Caco-2 (cell line): ENCODE data around the gene AARS1. TPM values are rescaled to one million over a fixed set of nuclear protein-coding genes. Genes with fewer than 3 reads are reported as not detected.
A peak's percentile ranks its signal among the peaks of the same experiment; 100 is the strongest.

ENCODE experiments used
- BruUV-seq: library from RNA; stranded (reverse); fragments of 400-500 nt; replicated peaks from 2 replicates; lab custom pipeline; 2021; lab: Mats Ljungman, UMichigan
- CTCF ChIA-PET: fragments of 300-600 bp; sonication (Branson Sonifier 250); formaldehyde crosslinking; loops from one replicate; lab custom pipeline; 2022; ENCODE audit warnings: antibody characterized with exemption; lab: Charles Lee
- POLR2A ChIA-PET: fragments of 300-600 bp; sonication (Branson Sonifier 250); formaldehyde crosslinking; loops from one replicate; lab custom pipeline; 2022; ENCODE audit warnings: antibody characterized with exemption; lab: Charles Lee
- DNase-seq, 2 experiments: peaks; one replicate each; pipeline versions ENCODE4 v3.0.0 to v3.0.0-alpha.2; 2020 to 2022
- H3K27me3 ChIP-seq: replicated peaks from 2 replicates; pipeline ENCODE4 v1.6.0; 2011; ENCODE audit warnings: low read length; ENCODE audit not compliant: control insufficient read depth, insufficient read depth
- H3K36me3 ChIP-seq: 2 replicates; pipeline ENCODE4 v1.5.1; 2011; ENCODE audit warnings: low read length; ENCODE audit not compliant: control insufficient read depth, insufficient read depth
- H3K4me1 ChIP-seq: fragments of 250-450 bp; sonication (Bioruptor Pico); 2 replicates; pipeline ENCODE4 v1.5.1; 2020; ENCODE audit warnings: mild to moderate bottlenecking
- H3K4me3 ChIP-seq: 2 replicates; pipeline ENCODE4 v1.5.1; 2011; ENCODE audit warnings: low read depth, mild to moderate bottlenecking, control low read depth, low read length
- H3K9me3 ChIP-seq: fragments of 250-450 bp; sonication (Bioruptor Pico); 2 replicates; pipeline ENCODE4 v1.5.1; 2020; ENCODE audit warnings: mild to moderate bottlenecking, moderate library complexity
- H3K27ac Mint-ChIP-seq: one replicate; pipeline ENCODE4 v1.8.0; 2022; ENCODE audit warnings: mixed read lengths; ENCODE audit not compliant: unreplicated experiment
- H3K27me3 Mint-ChIP-seq: one replicate; pipeline ENCODE4 v1.8.0; 2022; ENCODE audit warnings: mixed read lengths; ENCODE audit not compliant: insufficient read depth, unreplicated experiment
- H3K36me3 Mint-ChIP-seq: one replicate; pipeline ENCODE4 v1.8.0; 2022; ENCODE audit warnings: mild to moderate bottlenecking, mixed read lengths; ENCODE audit not compliant: insufficient read depth, unreplicated experiment
- H3K4me1 Mint-ChIP-seq: one replicate; pipeline ENCODE4 v1.8.0; 2022; ENCODE audit warnings: low read depth, mixed read lengths; ENCODE audit not compliant: unreplicated experiment
- H3K4me3 Mint-ChIP-seq: one replicate; pipeline ENCODE4 v1.8.0; 2022; ENCODE audit warnings: mild to moderate bottlenecking, moderate library complexity, mixed read lengths; ENCODE audit not compliant: unreplicated experiment
- H3K9me3 Mint-ChIP-seq: one replicate; pipeline ENCODE4 v1.8.0; 2022; ENCODE audit warnings: mixed read lengths; ENCODE audit not compliant: unreplicated experiment
- intact Hi-C: fragments of 100-400 bp; cut with micrococcal nuclease; formaldehyde crosslinking; loops from one replicate; pipeline ENCODE4 v1.10.0; 2022; ENCODE audit not compliant: unreplicated experiment
- total RNA-seq: library from RNA; stranded (reverse); gene quantifications from 2 replicates; pipeline ENCODE4 v1.2.3, GENCODE V29; 2022
- TF ChIP-seq, protein P1 (sequence below), 2 experiments: fragments of 200-600 bp in 1 of 2; IDR thresholded peaks; 1 replicate in 1 of 2; 2 replicates in 1 of 2; pipeline versions ENCODE4 v1.5.1 to v1.8.0; 2011 to 2022; ENCODE audit warnings: antibody characterized with exemption in 1 of 2, control low read depth in 1 of 2, inconsistent platforms in 1 of 2, low read depth in 1 of 2, low read length in 1 of 2, mild to moderate bottlenecking in 1 of 2, moderate library complexity in 1 of 2; ENCODE audit not compliant: insufficient read depth in 1 of 2, severe bottlenecking in 1 of 2, unreplicated experiment in 1 of 2

AARS1 gene
- total RNA-seq, 1 experiment from 2014 or later = 449 TPM

DNA sequence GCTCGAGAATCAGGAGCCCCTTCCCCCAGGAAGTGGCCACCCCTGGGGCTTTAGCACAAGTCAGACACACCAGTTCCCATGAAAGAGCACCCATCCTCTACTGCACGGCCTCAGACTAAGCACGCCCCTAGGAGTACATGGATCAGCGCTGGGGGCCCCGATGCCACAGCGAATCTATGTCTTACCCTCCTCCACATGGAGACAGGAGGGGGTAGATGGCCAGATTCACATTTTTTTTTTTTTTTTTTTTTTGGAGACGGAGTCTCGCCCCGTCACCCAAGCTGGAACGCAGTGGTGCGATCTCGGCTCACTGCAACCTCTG is 34.4 kb downstream of the AARS1 start:
- ChIA-PET POLR2A (no interaction called here), CTCF (interaction anchor here (1.7 kb wide), 1 partner anchor 13 kb away, joined by 6 read pairs; no protein-coding TSS in a partner anchor)
- H3K36me3 ChIP-seq = peaks cover 10% of the 10 kb centered on the region
- Mint-ChIP-seq H3K27ac (no peak overlapping the region), H3K36me3 (peaks cover 100% of the 10 kb centered on the region), H3K9me3 (no peaks in the 10 kb centered on the region), H3K4me1 (no peaks in the 10 kb centered on the region), H3K27me3 (no peaks in the 10 kb centered on the region), H3K4me3 (no peak overlapping the region)
- H3K9me3 ChIP-seq = no peaks in the 10 kb centered on the region
- no peaks in the 10 kb centered on the region for H3K4me1 ChIP-seq
- no TSS peak for BruUV-seq
- no peak overlapping the region for H3K4me3 ChIP-seq
- intact Hi-C loops = no loop called here
- no peak for DNase-seq
- TF ChIP-seq, protein P1, sequence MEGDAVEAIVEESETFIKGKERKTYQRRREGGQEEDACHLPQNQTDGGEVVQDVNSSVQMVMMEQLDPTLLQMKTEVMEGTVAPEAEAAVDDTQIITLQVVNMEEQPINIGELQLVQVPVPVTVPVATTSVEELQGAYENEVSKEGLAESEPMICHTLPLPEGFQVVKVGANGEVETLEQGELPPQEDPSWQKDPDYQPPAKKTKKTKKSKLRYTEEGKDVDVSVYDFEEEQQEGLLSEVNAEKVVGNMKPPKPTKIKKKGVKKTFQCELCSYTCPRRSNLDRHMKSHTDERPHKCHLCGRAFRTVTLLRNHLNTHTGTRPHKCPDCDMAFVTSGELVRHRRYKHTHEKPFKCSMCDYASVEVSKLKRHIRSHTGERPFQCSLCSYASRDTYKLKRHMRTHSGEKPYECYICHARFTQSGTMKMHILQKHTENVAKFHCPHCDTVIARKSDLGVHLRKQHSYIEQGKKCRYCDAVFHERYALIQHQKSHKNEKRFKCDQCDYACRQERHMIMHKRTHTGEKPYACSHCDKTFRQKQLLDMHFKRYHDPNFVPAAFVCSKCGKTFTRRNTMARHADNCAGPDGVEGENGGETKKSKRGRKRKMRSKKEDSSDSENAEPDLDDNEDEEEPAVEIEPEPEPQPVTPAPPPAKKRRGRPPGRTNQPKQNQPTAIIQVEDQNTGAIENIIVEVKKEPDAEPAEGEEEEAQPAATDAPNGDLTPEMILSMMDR (IDR thresholded peaks at IDR 0.05; ENCODE audit: insufficient read depth in 1 of 2, low read depth in 1 of 2, low read length in 1 of 2, severe bottlenecking in 1 of 2, unreplicated experiment in 1 of 2) = no peak
- no peaks in the 10 kb centered on the region for H3K27me3 ChIP-seq

DNA sequence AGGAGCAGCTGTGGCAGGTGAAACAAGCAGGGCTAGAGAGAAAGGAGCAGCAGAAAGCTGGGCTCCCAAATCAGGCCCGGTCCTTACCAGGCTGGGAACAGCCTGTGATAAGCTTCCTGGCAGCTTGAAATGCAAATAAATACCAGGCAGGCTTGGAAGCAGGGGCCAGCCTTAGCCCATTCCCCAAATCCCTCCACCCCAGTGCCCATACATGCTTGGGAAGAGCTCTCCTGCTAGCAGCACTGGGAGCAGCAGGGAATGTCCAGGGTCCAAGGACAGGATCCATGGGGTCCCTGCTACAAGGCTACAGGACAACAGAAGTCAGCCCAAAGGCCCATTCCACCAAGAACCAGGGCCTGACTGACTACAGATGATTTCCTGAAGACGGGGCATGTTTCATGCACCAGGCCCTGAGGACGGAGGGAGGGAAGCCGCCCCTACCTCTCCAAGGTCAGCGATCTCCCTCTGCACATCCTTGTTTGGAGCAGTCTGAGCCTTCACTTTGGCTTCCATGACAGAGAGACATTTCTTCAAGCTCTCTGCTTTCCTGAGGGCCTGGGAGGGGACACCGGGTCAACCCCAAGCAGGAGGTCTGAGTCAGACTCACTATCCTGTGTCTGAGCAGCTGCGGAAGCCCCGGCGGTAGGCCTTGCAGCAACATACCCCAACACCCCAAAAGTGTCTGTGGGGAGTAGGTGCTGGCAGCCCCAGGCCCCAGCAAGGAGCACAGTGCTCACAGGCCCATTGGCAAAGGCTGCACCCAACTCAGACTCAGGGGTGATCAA is 34.9 kb downstream of the AARS1 start:
- H3K27ac Mint-ChIP-seq = peak overlapping the region; percentile 50
- CTCF ChIA-PET = interaction anchor here (0.7 to 1.7 kb wide), 5 partner anchors 10 to 127 kb away, joined by 3 to 6 read pairs (median 3); no protein-coding TSS in a partner anchor
- no peaks in the 10 kb centered on the region for H3K9me3 Mint-ChIP-seq
- Histone ChIP-seq H3K9me3 (no peaks in the 10 kb centered on the region), H3K4me1 (no peaks in the 10 kb centered on the region), H3K4me3 (no peak overlapping the region), H3K36me3 (peaks cover 10% of the 10 kb centered on the region), H3K27me3 (no peaks in the 10 kb centered on the region)
- TF ChIP-seq, protein P1 (IDR thresholded peaks at IDR 0.05; ENCODE audit: insufficient read depth in 1 of 2, low read depth in 1 of 2, low read length in 1 of 2, severe bottlenecking in 1 of 2, unreplicated experiment in 1 of 2) = no peak
- H3K4me1 Mint-ChIP-seq = no peaks in the 10 kb centered on the region
- H3K27me3 Mint-ChIP-seq = no peaks in the 10 kb centered on the region
- POLR2A ChIA-PET = no interaction called here
- no TSS peak for BruUV-seq
- H3K36me3 Mint-ChIP-seq = peaks cover 99% of the 10 kb centered on the region
- no peak overlapping the region for H3K4me3 Mint-ChIP-seq
- DNase-seq = no peak
- intact Hi-C loops = no loop called here

DNA sequence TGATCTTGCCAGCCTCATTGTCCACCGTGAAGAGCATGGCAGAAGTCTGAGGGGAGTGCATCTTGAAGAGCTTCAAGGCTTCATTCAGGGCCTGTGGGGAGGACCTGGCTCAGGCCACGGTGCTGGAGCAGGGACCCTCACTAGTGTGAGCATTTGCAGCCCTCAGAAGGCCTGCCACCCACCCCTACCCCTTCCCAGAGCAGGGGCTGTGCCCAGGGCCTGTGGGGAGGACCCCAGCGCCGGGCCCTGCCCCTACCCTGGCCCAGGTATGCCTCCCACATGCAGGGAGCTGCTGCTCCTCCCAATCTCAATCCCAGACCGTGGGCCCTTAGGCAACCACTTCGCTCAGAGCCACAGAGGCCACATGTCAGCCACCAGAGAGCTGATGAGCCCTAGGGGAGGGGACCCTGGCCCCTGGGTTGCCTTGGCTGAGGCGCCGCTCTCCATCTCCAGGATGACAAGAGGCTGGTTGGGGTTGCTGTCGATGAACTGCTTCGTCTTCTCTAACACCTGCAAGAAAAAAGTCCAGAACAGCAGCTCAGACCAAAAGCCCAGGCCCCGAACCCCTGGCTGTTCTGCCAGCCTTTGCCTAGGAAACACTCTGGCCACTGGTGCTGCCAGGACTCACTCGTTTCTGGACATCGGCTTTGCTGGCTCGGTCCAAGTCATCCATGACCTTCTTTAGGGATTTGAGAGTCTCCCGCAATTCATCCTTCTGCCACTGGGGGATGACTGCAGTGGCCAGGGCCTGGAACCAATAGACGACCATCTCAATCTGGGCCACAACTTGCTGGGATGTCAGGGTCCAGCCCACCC is 35.8 kb downstream of the AARS1 start:
- peaks cover 99% of the 10 kb centered on the region for H3K36me3 Mint-ChIP-seq
- Histone ChIP-seq H3K4me1 (no peaks in the 10 kb centered on the region), H3K9me3 (no peaks in the 10 kb centered on the region), H3K36me3 (peaks cover 10% of the 10 kb centered on the region), H3K27me3 (no peaks in the 10 kb centered on the region), H3K4me3 (no peak overlapping the region)
- ChIA-PET POLR2A (no interaction called here), CTCF (interaction anchor here (0.7 to 0.8 kb wide), 4 partner anchors 11 to 128 kb away, joined by 3 to 6 read pairs (median 3); no protein-coding TSS in a partner anchor)
- TF ChIP-seq, protein P1 (IDR thresholded peaks at IDR 0.05; ENCODE audit: insufficient read depth in 1 of 2, low read depth in 1 of 2, low read length in 1 of 2, severe bottlenecking in 1 of 2, unreplicated experiment in 1 of 2) = peak; percentile 80 to 81
- no TSS peak for BruUV-seq
- H3K9me3 Mint-ChIP-seq = no peaks in the 10 kb centered on the region
- H3K27me3 Mint-ChIP-seq = no peaks in the 10 kb centered on the region
- no peak overlapping the region for H3K4me3 Mint-ChIP-seq
- intact Hi-C loops = no loop called here
- DNase-seq = peak; percentile 72 to 82
- no peaks in the 10 kb centered on the region for H3K4me1 Mint-ChIP-seq
- H3K27ac Mint-ChIP-seq = peak overlapping the region; percentile 50
